GM18909 (cell line): Measurements from ENCODE around the gene AMD1.
A peak's percentile ranks its signal among the peaks of the same experiment; 100 is the strongest.

Source experiments
- ATAC-seq: cut with Tn5 transposase; IDR thresholded peaks from one replicate; pipeline ENCODE4 v1.9.1; 2021; ENCODE audit warnings: mild to moderate bottlenecking; ENCODE audit not compliant: unreplicated experiment, poor library complexity

AMD1 gene

GRCh38 chr6:110933912-110934311, 59.3 kb downstream of the AMD1 start:
- ATAC-seq = no peak

- ATAC-seq = no peak
These were observed 59.9 kb downstream of the AMD1 start for GRCh38 chr6:110934381-110934898.

GRCh38 chr6:110935171-110935570, 60.6 kb downstream of the AMD1 start:
- ATAC-seq = no peak

DNA sequence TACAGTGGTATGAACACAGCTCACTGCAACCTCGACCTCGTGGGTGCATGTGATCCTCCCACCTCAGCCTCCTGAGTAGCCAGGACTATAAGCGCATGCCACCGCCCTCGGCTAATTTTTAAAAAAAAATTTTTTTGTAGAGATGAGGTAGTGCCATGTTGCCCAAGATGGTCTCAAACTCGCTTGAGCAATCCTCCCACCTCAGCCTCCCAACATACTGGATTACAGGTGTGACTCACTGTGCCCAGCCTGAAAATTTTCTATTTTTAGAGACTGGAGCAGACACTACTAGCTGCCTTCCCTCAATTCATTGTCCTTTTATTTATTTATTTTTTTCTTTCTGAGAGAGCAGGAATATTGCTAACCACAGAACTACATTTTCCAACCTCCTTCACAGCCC, 63.6 kb downstream of the AMD1 start:
- no peak for ATAC-seq

DNA sequence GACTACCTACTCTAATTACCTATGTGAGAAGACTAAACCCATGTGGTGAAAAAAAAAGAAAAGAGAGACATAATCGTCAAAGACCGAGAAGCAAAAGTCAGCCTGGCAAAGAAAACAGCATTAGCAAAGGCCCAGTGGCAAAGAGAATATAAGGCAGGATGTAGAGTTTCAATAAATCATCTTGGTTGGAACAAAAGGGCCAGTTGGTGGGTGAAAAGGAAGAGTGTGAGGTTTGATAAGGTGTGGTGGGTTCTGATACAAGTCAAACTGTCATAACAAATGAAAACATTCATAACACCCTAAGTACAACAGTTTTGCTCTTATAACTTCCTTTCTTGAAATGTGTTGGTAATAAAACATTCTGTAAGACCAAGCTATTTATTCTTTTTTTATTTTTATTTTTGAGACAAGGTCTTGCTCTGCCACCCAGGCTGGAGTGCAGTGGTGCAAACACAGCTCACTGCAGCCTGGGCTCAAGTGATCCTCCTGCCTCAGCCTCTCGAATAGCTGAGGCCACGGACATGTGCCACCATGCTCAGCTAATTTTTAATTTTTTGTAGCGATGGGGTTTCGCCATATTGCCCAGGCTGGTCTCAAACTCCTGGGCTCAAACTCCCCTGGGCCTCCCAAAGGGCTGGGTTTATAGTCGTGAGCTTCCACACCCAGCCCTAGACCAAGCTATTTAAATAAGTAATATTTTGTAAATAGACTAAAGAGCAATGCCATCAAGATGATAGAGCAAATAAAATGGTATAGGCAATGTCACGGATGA, 65.0 kb downstream of the AMD1 start:
- no peak for ATAC-seq

GRCh38 chr6:110944681-110945151, 70.1 kb downstream of the AMD1 start:
- peak; percentile 100 for ATAC-seq
